ENCODE measurements around the gene SULT1A3.
"Not testable (repeated sequence)": the region's sequence is repeated elsewhere in the genome, so short reads cannot be mapped to it uniquely, and the experiment has no call there.

The SULT1A3 gene

DNA sequence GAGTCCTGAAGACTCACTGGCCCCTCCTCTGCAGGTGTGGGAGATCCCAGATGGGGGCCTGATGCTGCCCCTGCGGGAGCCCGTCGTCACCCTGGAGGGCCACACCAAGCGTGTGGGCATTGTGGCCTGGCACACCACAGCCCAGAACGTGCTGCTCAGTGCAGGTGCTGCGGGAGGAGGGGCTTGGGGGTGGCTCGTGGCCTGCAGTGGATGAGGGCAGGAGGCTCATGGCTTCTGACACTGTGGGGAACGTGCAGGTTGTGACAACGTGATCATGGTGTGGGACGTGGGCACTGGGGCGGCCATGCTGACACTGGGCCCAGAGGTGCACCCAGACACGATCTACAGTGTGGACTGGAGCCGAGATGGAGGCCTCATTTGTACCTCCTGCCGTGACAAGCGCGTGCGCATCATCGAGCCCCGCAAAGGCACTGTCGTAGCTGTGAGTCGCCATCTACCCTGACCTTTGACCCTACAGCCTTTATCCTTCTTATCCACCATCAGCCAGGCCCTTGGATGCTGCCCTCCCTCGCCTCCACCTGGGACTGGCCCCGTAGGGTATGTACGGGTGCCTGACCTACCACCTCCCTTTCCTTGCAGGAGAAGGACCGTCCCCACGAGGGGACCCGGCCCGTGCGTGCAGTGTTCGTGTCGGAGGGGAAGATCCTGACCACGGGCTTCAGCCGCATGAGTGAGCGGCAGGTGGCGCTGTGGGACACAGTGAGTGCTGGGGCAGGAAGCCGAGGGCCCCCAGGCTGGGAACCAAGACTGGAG is 12.1 kb upstream of the SULT1A3 start:
- in situ Hi-C loops (cut with MboI; ENCODE audit: low sequenced_read_pairs): no loop called here

DNA sequence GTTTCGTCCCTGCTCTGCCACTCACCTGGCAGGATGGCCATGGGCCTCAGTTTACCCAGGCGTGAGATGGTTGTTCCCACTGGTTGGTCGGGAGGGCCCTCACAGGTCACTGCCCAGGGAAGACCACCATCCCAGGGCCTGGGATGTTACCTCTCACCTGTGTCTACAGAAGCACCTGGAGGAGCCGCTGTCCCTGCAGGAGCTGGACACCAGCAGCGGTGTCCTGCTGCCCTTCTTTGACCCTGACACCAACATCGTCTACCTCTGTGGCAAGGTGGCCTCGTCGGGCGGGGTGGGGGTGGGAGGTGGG is 11.5 kb upstream of the SULT1A3 start:
- in situ Hi-C loops (cut with MboI; ENCODE audit: low sequenced_read_pairs): no loop called here

DNA sequence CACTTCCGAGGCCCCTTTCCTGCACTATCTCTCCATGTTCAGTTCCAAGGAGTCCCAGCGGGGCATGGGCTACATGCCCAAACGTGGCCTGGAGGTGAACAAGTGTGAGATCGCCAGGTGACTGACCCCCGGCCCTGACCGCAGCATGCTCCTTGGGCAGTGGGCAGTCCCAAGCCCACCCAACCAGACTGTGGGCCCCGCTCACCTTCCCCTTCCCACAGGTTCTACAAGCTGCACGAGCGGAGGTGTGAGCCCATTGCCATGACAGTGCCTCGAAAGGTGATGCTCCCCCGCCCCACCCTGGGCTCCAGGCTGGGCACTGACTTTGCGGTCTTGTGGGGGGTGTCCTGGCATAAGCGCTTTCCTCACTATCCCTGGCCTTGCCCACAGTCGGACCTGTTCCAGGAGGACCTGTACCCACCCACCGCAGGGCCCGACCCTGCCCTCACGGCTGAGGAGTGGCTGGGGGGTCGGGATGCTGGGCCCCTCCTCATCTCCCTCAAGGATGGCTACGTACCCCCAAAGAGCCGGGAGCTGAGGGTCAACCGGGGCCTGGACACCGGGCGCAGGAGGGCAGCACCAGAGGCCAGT is 11.0 kb upstream of the SULT1A3 start:
- in situ Hi-C loops (cut with MboI; ENCODE audit: low sequenced_read_pairs): no loop called here

DNA sequence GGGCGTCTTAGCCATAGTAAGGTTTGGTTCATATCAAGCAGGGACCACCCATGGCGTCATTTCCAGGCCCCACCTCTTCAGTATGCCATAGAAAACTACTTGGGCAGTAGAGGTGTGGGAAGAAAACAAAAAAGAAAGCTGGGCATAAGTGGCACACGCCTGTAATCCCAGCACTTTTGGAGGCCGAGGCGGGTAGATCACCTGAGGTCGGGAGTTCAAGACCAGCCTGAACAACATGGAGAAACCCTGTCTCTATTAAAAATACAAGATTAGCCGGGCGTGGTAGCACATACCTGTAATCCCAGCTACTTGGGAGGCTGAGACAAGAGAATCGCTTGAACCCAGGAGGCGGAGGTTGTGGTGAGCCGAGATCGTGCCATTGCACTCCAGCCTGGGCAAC is 7.9 kb upstream of the SULT1A3 start:
- in situ Hi-C loops (cut with MboI; ENCODE audit: low sequenced_read_pairs): not testable (repeated sequence)

GRCh38 chr16:30193098-30193497 is 6.0 kb upstream of the SULT1A3 start:
- in situ Hi-C loops (cut with MboI; ENCODE audit: low sequenced_read_pairs): not testable (repeated sequence)

- in situ Hi-C loops (cut with MboI; ENCODE audit: low sequenced_read_pairs): not testable (repeated sequence)
These were observed 5.4 kb upstream of the SULT1A3 start, which contains the start of the genes BOLA2B and SLX1A for GRCh38 chr16:30193615-30194014. BOLA2B (minus strand) TSS chr16:30193666; CDS start chr16:30193595, 71 bp downstream. SLX1A (plus strand) TSS chr16:30193875; CDS start chr16:30194085, 210 bp downstream.

GRCh38 chr16:30194172-30194925 is 4.7 kb upstream of the SULT1A3 start:
- in situ Hi-C loops (cut with MboI; ENCODE audit: low sequenced_read_pairs): not testable (repeated sequence)

GRCh38 chr16:30197001-30197400 is 2.1 kb upstream of the SULT1A3 start:
- in situ Hi-C loops (cut with MboI; ENCODE audit: low sequenced_read_pairs): not testable (repeated sequence)

- in situ Hi-C loops (cut with MboI; ENCODE audit: low sequenced_read_pairs): not testable (repeated sequence)
These were observed 721 bp downstream of the SULT1A3 start for GRCh38 chr16:30199608-30200343.

GRCh38 chr16:30205541-30206236 is 6.6 kb downstream of the SULT1A3 start:
- in situ Hi-C loops (cut with MboI; ENCODE audit: low sequenced_read_pairs): not testable (repeated sequence)

GRCh38 chr16:30206252-30206651 is 7.2 kb downstream of the SULT1A3 start:
- in situ Hi-C loops (cut with MboI; ENCODE audit: low sequenced_read_pairs): not testable (repeated sequence)

GRCh38 chr16:30207063-30207704 is 8.1 kb downstream of the SULT1A3 start:
- in situ Hi-C loops (cut with MboI; ENCODE audit: low sequenced_read_pairs): not testable (repeated sequence)

DNA sequence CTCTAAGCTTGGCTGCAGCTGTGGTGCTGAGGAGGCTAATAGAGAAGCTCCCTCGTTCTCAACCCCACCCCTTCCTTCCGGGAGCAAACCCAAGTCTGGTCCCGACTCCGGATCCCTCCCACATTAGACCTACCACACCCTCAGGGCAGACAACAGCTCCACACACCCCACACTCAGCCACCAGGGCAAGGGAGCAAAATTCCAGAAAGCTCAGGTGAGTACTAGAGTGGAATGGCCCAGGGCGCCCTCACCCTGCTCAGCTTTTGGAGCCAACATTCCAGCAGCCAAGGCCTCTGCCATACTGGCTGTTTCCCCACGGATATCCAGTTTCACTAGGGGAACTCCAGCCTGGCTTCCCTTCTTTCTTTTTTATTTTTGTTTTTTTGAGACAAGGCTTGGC is 10.0 kb downstream of the SULT1A3 start:
- in situ Hi-C loops (cut with MboI; ENCODE audit: low sequenced_read_pairs): not testable (repeated sequence)

DNA sequence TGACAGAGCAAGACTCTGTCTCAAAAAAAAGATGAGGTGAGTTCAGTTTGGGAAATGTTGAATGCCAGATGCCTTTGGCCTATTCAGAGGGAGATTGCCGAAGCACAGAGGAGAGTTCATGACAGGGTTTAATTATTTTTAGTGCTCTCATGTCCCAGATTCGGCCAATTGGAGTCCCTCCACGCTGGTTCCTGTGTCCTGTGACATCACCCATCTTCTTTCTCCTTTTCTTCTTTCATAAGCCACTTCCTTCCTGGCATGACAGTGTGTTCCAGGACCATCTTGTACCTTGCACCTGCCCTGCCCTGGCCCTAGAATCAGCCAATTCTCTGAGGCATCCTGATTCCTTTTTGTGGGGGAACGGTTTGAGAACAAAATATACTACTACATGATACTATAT is 12.4 kb downstream of the SULT1A3 start:
- in situ Hi-C loops (cut with MboI; ENCODE audit: low sequenced_read_pairs): not testable (repeated sequence)

DNA sequence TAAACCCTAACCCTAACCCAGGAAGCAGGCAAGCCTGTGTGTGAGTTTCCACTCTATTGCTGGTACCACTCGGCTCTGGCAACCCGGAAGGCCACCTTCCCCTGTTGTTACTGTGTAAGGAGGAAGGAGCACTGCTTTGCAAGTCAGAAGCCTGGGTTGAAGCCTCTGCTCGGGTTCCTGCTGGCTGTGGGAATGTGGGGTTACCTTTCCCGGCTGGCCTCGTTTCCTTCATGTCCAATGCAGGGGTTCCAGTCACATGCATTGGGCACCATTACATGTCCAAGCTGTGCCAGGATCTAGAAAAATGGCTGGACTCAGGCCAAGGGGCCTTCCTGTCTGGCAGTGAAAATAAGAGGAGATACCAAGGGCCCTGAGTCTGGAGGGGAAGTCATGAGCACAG is 18.0 kb downstream of the SULT1A3 start:
- in situ Hi-C loops (cut with MboI; ENCODE audit: low sequenced_read_pairs): not testable (repeated sequence)

GRCh38 chr16:30248379-30248778 is 49.3 kb downstream of the SULT1A3 start, which contains the start of gene NPIPB13:
NPIPB13 (minus strand) TSS chr16:30248479; CDS start chr16:30245573, 2,906 bp downstream.
- in situ Hi-C loops (cut with MboI; ENCODE audit: low sequenced_read_pairs): not testable (repeated sequence)
